Breast epithelium (tissue), 3 donors: Measurements from ENCODE around the gene RPS6KB2.

Experiments
- POLR2A ChIP-seq: fragments of 450-650 bp; IDR thresholded peaks from one replicate; pipeline ENCODE4 v1.6.1; 2016; ENCODE audit warnings: antibody characterized with exemption, mild to moderate bottlenecking, moderate library complexity
- POLR2AphosphoS5 ChIP-seq, 3 donors: sonication (generic); formaldehyde crosslinking; IDR thresholded peaks; one replicate each; pipeline ENCODE4 v1.6.1; 2017; ENCODE audit warnings: antibody characterized with exemption in 3 of 3
- TF ChIP-seq, protein P1 (sequence below), 3 donors: fragments of 450-650 bp; IDR thresholded peaks; one replicate each; pipeline ENCODE4 v1.5.1; 2016 to 2017; ENCODE audit warnings: antibody characterized with exemption in 3 of 3, mild to moderate bottlenecking in 3 of 3, moderate library complexity in 3 of 3

DNA sequence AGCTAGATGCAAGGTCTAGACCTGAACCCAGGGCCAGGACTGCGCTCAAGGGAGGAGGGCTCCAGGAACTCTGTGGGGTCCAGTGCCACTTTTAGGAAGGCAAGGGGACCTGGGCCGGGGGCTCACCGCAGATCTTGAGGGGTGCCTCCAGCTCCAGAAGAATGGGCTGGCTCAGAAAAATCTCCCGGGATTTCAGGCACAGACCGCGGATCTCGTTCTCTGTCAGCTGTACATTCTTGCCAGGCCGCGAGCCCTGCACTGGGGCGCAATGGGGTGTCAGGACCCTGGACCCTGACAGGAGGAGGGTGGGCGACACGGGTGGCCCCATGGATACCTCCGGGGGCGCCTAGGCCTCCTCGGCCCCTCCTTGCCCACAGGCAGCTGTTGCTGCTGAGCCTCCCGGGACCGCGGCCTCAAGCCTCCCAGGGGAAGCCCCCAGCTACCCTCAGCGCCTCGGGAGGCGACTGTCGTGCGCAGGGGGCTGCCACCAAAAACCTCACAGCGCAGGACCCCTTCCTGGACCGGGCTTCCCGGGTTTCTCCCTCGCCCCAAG, 27.3 kb upstream of the RPS6KB2 start:
- TF ChIP-seq, protein P1, sequence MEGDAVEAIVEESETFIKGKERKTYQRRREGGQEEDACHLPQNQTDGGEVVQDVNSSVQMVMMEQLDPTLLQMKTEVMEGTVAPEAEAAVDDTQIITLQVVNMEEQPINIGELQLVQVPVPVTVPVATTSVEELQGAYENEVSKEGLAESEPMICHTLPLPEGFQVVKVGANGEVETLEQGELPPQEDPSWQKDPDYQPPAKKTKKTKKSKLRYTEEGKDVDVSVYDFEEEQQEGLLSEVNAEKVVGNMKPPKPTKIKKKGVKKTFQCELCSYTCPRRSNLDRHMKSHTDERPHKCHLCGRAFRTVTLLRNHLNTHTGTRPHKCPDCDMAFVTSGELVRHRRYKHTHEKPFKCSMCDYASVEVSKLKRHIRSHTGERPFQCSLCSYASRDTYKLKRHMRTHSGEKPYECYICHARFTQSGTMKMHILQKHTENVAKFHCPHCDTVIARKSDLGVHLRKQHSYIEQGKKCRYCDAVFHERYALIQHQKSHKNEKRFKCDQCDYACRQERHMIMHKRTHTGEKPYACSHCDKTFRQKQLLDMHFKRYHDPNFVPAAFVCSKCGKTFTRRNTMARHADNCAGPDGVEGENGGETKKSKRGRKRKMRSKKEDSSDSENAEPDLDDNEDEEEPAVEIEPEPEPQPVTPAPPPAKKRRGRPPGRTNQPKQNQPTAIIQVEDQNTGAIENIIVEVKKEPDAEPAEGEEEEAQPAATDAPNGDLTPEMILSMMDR (IDR thresholded peaks at IDR 0.05): no peak
- TF ChIP-seq POLR2A (no peak), POLR2AphosphoS5 (IDR thresholded peaks at IDR 0.05) (no peak)
